GM18511 (cell line): ENCODE results near the gene TRPV6.

ENCODE experiments used
- ATAC-seq: cut with Tn5 transposase; IDR thresholded peaks from one replicate; pipeline ENCODE4 v1.9.1; 2021; ENCODE audit warnings: mild to moderate bottlenecking, moderate library complexity; ENCODE audit not compliant: unreplicated experiment

Gene TRPV6

GRCh38 chr7:142855756-142856564, 29.6 kb downstream of the TRPV6 start:
- no peak for ATAC-seq

- ATAC-seq, result peak; percentile 9
Measured at GRCh38 chr7:142855114-142855743, 30.3 kb downstream of the TRPV6 start.

GRCh38 chr7:142854372-142855113, 31.0 kb downstream of the TRPV6 start, which contains the start of gene EPHB6:
TSS of gene EPHB6 (plus strand) at chr7:142855076. CDS start at chr7:142863228, 8,152 bp downstream.
- ATAC-seq, result peak; percentile 65

DNA sequence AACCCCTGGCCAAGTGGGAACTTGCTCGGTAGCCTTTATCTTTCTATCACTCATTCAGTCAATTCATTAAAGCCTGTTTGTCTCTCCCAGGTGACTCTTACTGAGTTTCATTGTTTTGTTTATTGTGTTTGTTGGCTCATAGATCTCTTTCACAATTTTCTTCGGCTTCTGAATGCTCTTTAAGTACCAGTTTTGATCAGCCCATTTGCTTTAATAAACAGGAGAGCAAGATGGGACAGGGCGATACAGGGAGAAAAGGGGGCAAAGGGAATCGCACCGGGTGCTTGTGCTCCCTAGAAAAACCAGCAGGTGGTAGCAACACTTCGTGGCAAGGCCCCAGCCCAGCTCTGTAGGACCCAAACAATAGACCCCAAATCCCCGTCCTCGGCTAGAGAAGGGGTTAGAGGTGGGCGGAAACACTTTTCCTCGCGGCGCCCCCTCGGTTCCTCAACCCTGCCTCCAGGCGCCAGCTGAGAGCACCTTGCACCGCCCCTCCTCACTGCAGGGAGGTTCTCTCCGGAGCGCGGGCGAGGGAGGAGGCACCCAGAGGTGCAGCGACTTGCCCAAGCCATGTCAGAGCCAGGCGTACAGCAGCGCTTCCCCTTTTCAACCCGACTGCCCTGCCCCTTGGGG, 31.7 kb downstream of the TRPV6 start:
- ATAC-seq, result peak; percentile 87

DNA sequence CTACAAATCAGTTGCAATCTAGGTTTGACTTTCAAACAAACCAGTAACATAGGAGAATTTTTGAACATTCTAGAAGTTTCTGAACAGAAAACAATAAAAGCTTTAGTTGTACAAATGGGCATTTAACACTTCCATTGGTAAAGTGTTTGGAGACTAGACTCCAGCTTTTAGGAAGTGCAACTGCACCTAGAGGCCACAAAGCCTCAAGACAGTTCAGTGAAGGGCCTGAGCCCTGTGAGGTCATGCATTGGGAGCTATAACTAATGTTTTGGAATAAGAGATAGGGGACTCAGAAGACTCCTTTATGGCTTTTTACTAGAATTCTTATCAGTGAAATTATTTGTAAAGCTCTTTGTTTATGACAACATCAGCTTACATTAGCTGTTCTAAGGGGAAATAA, 33.6 kb downstream of the TRPV6 start:
- no peak for ATAC-seq

DNA sequence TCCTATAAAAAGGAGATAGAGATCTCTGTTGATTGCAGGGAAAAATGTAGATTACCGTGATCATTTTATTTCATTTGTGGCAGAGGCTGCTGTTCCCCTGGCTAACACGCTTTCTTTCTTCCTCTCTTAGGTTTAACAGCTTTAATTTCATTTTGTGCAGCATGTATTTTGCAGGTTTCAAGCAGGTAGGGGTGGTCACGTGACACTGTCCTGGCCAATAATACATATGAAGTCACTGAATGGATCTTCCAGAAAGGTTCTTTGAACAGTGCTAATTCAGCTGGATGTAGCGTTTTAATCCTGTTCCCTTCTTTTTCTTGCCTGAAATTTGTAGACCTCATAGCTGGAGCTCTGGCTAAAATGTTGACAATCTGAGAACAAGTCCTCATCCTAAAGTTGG, 34.3 kb downstream of the TRPV6 start:
- no peak for ATAC-seq

DNA sequence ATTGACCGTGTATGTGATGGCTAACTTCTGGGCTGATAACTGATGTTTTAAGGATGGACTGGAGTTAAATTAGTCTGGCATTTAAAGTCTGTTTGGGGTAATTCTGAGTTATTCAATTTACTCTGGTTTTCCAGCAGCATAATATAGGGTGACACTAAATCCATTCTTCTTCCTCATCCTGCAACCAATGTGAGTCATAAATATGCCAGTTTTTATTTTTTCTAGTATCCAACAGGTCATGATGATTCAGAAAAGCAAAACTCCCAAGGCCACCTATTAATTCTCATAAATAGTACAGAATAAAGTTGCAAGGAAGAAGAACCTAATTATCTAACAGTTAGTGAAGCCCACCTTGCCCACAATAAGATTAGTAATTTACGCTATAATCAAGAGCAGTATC, 38.2 kb downstream of the TRPV6 start:
- ATAC-seq, result no peak

DNA sequence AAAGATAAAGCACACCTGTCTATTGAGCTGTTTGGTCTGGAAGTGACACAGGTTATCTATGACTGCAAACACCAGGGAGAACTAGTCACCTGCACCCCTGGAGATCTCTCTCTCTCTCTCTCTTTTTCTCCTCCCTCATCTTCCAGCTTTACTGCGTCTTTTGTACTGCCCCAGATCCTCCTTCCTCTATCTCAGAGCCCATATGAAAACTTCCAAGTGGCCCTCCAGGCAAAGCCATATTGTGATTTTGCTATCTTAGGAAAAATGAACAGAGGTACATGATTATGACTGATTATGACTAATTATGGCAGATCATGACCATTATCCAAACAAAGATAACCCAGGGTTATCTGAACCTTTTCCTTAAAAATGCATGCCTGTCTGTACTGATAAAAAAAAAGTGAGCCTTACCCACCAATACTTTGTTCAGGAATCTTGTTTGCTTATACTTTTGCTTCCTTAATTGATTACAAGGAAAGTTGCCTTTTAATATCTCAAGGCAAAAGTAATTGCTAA, 43.2 kb downstream of the TRPV6 start:
- no peak for ATAC-seq

- no peak for ATAC-seq
Measured at GRCh38 chr7:142838461-142839213, 46.9 kb downstream of the TRPV6 start.

- no peak for ATAC-seq
Measured at GRCh38 chr7:142836426-142836825, 49.1 kb downstream of the TRPV6 start.

DNA sequence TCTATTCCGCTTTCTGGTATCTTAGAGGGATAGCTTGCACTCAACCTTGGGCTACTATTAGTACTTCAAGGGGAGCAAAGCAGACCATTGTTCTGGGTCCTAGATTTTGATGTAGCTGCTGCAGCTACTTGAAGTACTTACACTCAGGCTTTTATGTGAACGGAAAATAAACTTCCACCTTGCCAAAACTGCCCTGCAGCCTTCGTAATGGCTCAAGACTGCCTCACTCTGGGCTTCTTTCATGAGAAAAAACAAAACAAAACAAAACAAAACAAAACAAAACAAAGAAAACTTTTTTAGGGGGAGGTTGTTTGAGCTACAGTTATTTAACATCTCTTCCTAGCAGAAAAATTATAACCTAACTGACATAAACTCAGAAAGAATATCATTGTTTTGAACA, 50.1 kb downstream of the TRPV6 start:
- no peak for ATAC-seq

- peak; percentile 89 for ATAC-seq
Measured at GRCh38 chr7:142833174-142834048, 52.1 kb downstream of the TRPV6 start.

- no peak for ATAC-seq
Measured at GRCh38 chr7:142832417-142832816, 53.1 kb downstream of the TRPV6 start.

DNA sequence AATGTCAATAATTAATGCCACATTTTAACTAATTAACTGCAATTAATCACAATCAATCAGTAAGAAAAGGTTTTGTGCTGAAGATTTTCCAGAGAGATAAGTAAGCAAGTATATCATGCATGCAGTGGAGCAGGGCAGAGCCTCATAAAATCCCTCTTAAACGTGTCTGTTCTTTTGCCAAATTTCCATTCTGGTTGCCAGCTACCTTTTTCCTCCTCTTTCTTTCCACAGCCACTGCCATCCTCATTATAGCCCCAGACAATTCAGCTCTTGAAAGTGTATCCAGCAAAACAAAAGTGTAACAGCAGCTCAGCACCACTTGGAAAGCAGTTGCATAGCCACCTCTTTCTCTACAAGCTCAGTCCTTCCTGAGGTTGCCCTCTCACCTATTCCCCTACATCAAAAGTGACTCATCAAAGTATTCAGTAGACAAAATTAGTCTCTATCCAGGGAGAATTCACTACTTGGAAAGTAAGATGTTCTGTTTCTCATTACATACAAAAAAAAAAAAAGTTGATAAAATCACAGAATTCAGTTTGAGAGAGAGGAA, 57.5 kb downstream of the TRPV6 start:
- no peak for ATAC-seq

GRCh38 chr7:142822714-142823113, 62.8 kb downstream of the TRPV6 start:
- no peak for ATAC-seq
